Measurements from ENCODE around the gene TMED4.
"Not testable (repeated sequence)": the region's sequence is repeated elsewhere in the genome, so short reads cannot be mapped to it uniquely, and the experiment has no call there.

Gene TMED4

DNA sequence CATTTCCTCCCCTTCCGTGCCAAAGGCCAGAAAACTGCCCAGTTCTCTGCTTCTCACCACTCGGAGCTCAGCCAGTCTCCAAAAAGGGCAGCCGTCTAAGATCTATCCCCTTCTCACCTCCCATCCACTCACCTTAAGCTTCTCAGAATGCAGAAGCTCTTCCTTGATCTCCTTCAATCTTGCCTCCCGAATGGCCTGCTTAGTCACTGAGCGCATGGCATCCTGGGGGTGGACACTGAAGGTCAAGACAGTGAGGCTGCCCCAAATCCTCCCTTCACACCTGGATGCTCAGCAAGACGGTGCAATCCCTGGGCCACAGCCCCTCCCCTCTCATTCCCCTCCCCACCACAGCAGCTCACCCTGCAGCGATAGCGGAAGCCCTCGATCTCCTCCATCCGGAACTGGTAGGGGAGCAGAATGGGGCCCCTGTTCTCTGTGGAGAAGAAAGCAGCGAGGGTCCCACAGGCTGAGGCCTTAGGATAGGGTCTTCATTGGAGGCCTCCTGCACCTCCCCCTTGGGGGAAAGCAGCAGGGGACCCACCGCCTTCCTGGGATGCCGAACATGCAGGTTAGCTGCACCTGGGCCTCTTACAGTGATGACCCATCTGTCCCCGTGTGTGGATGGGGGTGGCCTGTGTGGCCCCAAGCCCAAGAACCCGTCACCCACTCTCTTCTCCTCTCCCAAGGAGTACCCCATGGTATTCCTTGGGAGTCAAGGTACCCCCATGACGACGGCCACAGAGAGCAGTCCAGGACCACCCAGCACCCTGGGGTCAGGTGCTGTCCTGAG lies 13.1 kb downstream of the TMED4 start:
- no peak for DNase-seq (ENCODE audit: low read depth)

DNA sequence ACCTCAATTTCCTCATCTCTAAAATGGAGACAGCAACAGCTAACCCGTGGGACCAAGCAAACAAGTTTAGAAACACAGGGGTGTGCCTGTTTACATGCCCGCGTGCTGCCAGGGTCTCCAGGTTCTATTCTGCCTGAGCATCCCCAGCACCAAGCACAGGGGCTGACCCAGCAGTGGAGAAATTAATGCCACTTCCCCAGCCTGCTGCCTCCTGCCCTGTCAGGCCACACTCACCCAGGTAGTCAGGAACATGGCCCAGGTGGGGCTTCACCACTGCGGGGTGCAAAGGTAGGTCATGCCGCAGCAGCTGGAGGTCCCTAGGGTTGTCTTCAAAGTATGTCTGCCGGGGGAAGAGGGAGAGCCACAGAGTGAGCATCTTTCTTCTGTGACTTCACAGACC lies 14.1 kb downstream of the TMED4 start:
- DNase-seq (ENCODE audit: low read depth): no peak

DNA sequence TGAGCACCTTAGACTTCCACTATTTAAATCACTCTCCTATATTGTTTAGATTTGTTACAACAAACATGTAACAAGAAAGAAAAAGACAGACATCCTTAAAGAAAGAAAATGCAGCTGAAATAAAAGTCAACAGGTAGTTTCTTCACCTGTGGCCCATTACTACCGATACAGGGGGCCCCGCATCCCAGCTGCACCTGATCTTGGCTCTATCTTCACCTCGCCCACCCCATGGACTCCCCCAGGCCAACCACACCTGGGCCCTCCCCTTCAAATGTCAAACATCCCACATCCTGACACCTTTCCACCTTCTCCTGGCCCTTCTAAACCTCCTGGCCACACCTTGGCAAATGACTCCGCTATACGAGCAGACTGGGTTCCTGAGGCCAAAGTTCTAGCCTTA lies 15.4 kb downstream of the TMED4 start:
- no peak for DNase-seq (ENCODE audit: low read depth)

GRCh38 chr7:44565795-44566559 lies 16.1 kb downstream of the TMED4 start:
- no peak for DNase-seq (ENCODE audit: low read depth)

DNA sequence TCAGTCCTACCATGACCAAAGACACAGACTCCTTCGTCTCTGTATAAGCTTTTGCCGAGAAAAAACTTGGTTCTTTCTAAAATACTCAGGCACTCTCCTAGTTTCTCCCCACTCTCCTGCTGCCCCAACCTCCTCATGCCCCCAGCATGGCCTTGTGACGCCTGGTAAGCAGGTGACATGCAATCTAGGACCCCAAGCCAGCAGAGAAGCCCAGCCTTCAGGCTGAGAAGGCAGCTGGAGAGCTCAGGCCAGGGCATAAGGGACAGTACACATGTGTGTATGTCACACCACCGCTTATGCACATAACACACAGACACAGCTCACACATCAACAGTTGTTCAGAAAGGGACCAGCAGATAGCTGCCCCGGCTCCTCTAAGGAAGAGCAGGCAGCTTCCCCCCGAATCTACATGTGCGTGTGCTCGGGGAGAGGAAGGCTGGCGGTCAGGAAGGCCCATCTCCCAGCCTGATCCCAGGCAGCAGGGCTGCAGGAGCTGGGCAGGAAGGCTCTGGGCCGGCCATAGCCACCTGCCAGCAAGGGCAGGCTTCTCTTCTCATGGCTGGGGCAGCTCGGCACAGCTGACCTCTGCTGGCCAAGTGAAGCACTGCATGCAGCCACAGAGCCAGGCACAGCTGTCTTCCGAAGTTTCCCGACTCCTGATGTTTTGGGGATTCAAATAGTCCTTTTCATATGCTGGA lies 16.8 kb downstream of the TMED4 start:
- DNase-seq (ENCODE audit: low read depth): peak; percentile 33

- DNase-seq (ENCODE audit: low read depth): no peak
These were observed 17.4 kb downstream of the TMED4 start for GRCh38 chr7:44564606-44565005.

GRCh38 chr7:44563171-44563679 lies 18.8 kb downstream of the TMED4 start:
- no peak for DNase-seq (ENCODE audit: low read depth)

DNA sequence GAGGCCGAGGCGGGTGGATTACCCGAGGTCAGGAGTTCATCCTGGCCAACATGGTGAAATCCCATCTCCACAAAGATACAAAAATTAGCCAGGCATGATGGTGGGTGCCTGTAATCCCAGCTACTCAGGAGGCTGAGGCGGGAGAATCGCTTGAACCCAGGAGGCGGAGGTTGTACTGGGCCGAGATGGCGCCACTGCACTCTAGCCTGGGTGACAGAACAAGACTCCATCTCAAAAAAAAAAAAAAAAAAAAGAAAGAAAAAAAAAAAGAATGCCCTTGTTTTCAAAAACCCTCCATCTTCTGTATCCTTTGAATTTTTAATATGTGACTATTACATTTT lies 19.4 kb downstream of the TMED4 start:
- DNase-seq (ENCODE audit: low read depth): not testable (repeated sequence)

DNA sequence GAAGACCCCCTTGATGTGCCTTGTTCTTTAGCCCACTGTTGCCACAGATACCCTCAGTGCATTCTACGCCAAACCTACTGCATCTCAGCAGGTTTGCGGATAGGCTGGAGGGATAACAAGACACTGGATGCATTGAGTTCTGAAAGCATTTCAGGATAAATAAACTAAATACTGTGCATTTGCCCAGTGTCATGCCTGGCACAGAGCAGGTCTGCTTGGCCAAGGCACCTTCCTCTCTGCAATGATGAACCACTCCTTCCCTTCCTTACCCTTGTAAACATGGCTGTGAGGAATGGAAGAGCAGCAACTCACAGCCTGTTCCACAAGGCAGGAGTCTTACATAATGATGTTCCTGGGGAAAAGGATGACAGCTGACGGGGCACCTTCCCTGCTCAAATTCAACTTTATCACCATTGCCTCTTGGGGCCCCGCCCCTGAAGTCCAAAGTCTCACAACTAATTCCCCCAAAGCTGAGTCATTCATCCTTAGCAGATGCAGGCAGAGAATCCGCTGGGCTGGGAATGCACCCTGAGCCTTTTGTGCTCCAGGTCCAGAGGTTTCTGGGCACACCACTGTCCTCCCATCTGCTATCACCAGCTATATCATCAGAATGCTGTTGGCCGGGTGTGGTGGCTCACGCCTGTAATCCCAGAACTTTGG lies 19.9 kb downstream of the TMED4 start:
- DNase-seq (ENCODE audit: low read depth): peak; percentile 14

- DNase-seq (ENCODE audit: low read depth): no peak
These were observed 20.6 kb downstream of the TMED4 start for GRCh38 chr7:44561481-44561880.

- no peak for DNase-seq (ENCODE audit: low read depth)
These were observed 22.5 kb downstream of the TMED4 start for GRCh38 chr7:44559485-44559884.

- DNase-seq (ENCODE audit: low read depth): no peak
These were observed 24.5 kb downstream of the TMED4 start for GRCh38 chr7:44557485-44557884.

- DNase-seq (ENCODE audit: low read depth): no peak
These were observed 26.7 kb downstream of the TMED4 start for GRCh38 chr7:44555350-44555749.

GRCh38 chr7:44552473-44553005 lies 29.5 kb downstream of the TMED4 start:
- DNase-seq (ENCODE audit: low read depth): not testable (repeated sequence)

DNA sequence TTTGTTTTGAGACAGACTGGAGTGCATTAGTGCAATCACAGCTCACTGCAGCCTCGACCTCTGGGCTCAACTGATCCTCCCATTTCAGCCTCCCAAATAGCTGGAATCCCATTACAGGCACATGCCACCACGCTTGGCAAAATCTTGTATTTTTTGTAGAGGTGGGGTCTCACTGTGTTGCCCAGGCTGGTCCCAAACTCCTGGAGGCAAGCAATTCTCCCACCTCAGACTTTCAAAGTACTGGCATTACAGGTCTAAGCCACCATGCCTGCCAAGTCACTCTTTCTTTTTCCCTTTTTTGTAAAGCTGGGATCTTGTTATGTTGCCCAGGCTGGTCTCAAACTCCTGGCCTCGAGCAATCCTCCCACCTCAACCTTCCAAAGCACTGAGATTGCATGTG lies 32.6 kb downstream of the TMED4 start:
- DNase-seq (ENCODE audit: low read depth): no peak

DNA sequence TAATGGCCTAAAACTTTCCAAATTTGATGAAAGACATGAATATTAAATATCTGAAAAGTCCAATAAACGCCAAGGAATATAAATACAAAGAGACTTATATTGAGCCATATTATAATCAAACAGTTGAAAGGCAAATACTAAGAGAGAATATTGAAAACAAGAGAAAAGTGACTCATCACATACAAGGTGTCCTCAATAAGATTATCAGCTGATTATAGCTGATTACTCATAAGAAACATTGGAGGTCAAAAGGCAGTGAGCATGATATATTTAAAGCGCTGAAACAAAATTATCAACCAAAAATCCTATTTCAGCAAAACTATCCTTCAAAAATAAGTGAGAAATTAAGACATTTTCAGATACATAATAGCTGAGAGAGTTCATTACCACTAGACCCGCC lies 33.1 kb downstream of the TMED4 start:
- no peak for DNase-seq (ENCODE audit: low read depth)

DNA sequence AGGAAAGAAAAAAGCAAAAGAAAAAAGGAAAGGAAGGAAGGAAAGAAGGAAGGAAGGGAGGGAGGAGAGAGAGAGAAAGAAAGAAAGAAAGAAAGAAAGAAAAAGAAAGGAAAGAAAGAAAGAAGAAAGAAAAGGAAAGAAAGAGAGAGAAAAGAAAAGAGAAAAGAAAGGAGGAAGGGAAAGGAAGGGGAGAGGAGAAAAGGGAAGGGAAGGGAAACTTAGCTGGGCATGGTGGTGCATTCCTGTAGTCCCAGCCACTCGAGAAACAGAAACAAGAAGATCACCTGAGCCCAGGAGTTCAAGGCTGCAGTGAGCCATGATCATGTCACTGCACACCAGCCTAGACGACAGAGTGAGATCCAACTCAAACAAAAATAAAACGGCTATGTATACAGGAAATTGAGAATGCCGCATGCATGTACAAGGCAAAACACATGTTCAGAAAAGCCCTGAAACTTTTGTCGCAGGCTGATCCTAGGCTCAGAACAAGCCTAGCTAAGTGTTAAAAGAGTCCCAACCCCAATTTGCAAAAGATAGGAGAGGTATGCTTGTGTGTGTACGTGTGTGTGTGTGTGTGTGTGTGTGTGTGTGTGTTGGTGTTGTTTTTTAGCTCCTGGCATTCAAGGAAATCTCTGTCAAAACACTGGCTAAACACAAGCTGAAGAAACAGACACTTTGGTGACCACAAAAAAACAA lies 34.3 kb downstream of the TMED4 start:
- no peak for DNase-seq (ENCODE audit: low read depth)

- no peak for DNase-seq (ENCODE audit: low read depth)
These were observed 40.0 kb downstream of the TMED4 start for GRCh38 chr7:44541876-44542610.

GRCh38 chr7:44541028-44541869 lies 40.8 kb downstream of the TMED4 start, which contains the start of gene NPC1L1:
TSS of gene NPC1L1 (minus strand) at chr7:44541330. CDS start at chr7:44541259, 71 bp downstream.
- no peak for DNase-seq (ENCODE audit: low read depth)

Measured in fibroblast of the conjunctiva (primary cell).